ENCODE results near the gene RPS19BP1. TPM values are rescaled to one million over a fixed set of nuclear protein-coding genes. Genes with fewer than 3 reads are reported as not detected.

RPS19BP1 gene
- total and polyA plus RNA-seq, 2 of the 8 experiments (the other 6 are each of a cell fraction or from before 2014, with no cell fraction given) = 77.9 to 97.9 TPM

GRCh38 chr22:39528080-39528661, 4.4 kb downstream of the RPS19BP1 start (continued):
- TF ChIP-seq HDAC6 (IDR thresholded peaks at IDR 0.05; ENCODE audit: low read depth, low read length) (no peak), MAX (IDR thresholded peaks at IDR 0.05) (no peak), NANOG (IDR thresholded peaks at IDR 0.05; ENCODE audit: insufficient read depth, low read depth, low read length, poor library complexity, severe bottlenecking) (no peak), JUN (IDR thresholded peaks at IDR 0.05; ENCODE audit: low read depth, low read length) (no peak), CBX5 (IDR thresholded peaks at IDR 0.05; ENCODE audit: low read depth, low read length) (no peak), BRCA1 (IDR thresholded peaks at IDR 0.05; ENCODE audit: low read depth, low read length) (no peak)
